ENCODE measurements around the gene CFAP77.

Gene CFAP77

GRCh38 chr9:132413926-132414325, 3.9 kb downstream of the CFAP77 start:
- no peak for TF ChIP-seq CTCF (conservative IDR thresholded peaks at IDR 0.05; ENCODE audit: low read depth)
- ChIA-PET POLR2A (ENCODE audit: low non-redundant PET) (interaction anchor here (0.6 to 0.7 kb wide), 2 partner anchors 146 to 361 kb away, joined by 4 to 5 read pairs; no protein-coding TSS in a partner anchor), CTCF (interaction anchor here (0.6 to 1.2 kb wide), 6 partner anchors 16 to 488 kb away, joined by 3 to 8 read pairs (median 4); partner anchors contain the start of genes DDX31 and GTF3C4)
- no peak overlapping the region for H3K27ac ChIP-seq
- no peak for DNase-seq (ENCODE audit: low spot score)

- ChIA-PET POLR2A (ENCODE audit: low non-redundant PET) (no interaction called here), CTCF (interaction anchor here (0.6 to 1.2 kb wide), 5 partner anchors 15 to 488 kb away, joined by 3 to 8 read pairs (median 3); no protein-coding TSS in a partner anchor)
- DNase-seq (ENCODE audit: low spot score), result no peak
- H3K27ac ChIP-seq, result no peak overlapping the region
- TF ChIP-seq CTCF (conservative IDR thresholded peaks at IDR 0.05; ENCODE audit: low read depth), result no peak
Measured at GRCh38 chr9:132414731-132415130, 4.7 kb downstream of the CFAP77 start.

GRCh38 chr9:132415181-132415580, 5.2 kb downstream of the CFAP77 start:
- POLR2A ChIA-PET (ENCODE audit: low non-redundant PET), result no interaction called here
- no peak overlapping the region for H3K27ac ChIP-seq
- TF ChIP-seq CTCF (conservative IDR thresholded peaks at IDR 0.05; ENCODE audit: low read depth), result no peak
- CTCF ChIA-PET, result interaction anchor here (1.2 kb wide), 1 partner anchor 160 kb away, joined by 4 read pairs; no protein-coding TSS in a partner anchor
- DNase-seq (ENCODE audit: low spot score), result no peak

GRCh38 chr9:132418726-132419363, 8.8 kb downstream of the CFAP77 start:
- TF ChIP-seq CTCF (conservative IDR thresholded peaks at IDR 0.05; ENCODE audit: low read depth), result no peak
- CTCF ChIA-PET, result interaction anchor here (0.5 to 0.8 kb wide), 3 partner anchors 28 to 386 kb away, joined by 3 read pairs; no protein-coding TSS in a partner anchor
- POLR2A ChIA-PET (ENCODE audit: low non-redundant PET), result no interaction called here
- DNase-seq (ENCODE audit: low spot score), result no peak
- H3K27ac ChIP-seq, result no peak overlapping the region

GRCh38 chr9:132422574-132422973, 12.6 kb downstream of the CFAP77 start:
- no peak for TF ChIP-seq CTCF (conservative IDR thresholded peaks at IDR 0.05; ENCODE audit: low read depth)

GRCh38 chr9:132423503-132423902, 13.5 kb downstream of the CFAP77 start:
- ChIA-PET CTCF (no interaction called here), POLR2A (ENCODE audit: low non-redundant PET) (no interaction called here)
- no peak overlapping the region for H3K27ac ChIP-seq
- no peak for DNase-seq (ENCODE audit: low spot score)
- no peak for TF ChIP-seq CTCF (conservative IDR thresholded peaks at IDR 0.05; ENCODE audit: low read depth)

More at GRCh38 chr9:132422574-132422973, 12.6 kb downstream of the CFAP77 start:
- POLR2A ChIA-PET (ENCODE audit: low non-redundant PET), result interaction anchor here (0.9 kb wide), 1 partner anchor 10 kb away, joined by 3 read pairs; no protein-coding TSS in a partner anchor
- DNase-seq (ENCODE audit: low spot score), result no peak
- no peak overlapping the region for H3K27ac ChIP-seq
- CTCF ChIA-PET, result no interaction called here

Measured in RWPE1 (cell line).